Measurements from ENCODE around the gene ALOXE3.

The ALOXE3 gene

GRCh38 chr17:8128125-8128784 lies 9.9 kb upstream of the ALOXE3 start:
- TF ChIP-seq CREB1 (IDR thresholded peaks at IDR 0.05; ENCODE audit: low read depth) (no peak), ZBTB7A (IDR thresholded peaks at IDR 0.05; ENCODE audit: low read depth) (no peak), TCF12 (IDR thresholded peaks at IDR 0.05; ENCODE audit: low read depth) (no peak), REST (IDR thresholded peaks at IDR 0.05; ENCODE audit: low read depth) (no peak), RAD21 (IDR thresholded peaks at IDR 0.05; ENCODE audit: low read depth) (no peak), TAF1 (IDR thresholded peaks at IDR 0.05; ENCODE audit: low read depth) (no peak), FOXM1 (IDR thresholded peaks at IDR 0.05; ENCODE audit: borderline replicate concordance, low read depth) (no peak), EP300 (IDR thresholded peaks at IDR 0.05; ENCODE audit: borderline replicate concordance) (no peak)

GRCh38 chr17:8126491-8127066 lies 8.3 kb upstream of the ALOXE3 start:
- TF ChIP-seq CEBPB (IDR thresholded peaks at IDR 0.05), result no peak
- no peak for TF ChIP-seq FOXM1 (IDR thresholded peaks at IDR 0.05; ENCODE audit: borderline replicate concordance, low read depth)
- TF ChIP-seq EGR1 (IDR thresholded peaks at IDR 0.05), result no peak
- no peak for TF ChIP-seq RAD21 (IDR thresholded peaks at IDR 0.05; ENCODE audit: low read depth)
- no peak for TF ChIP-seq REST (IDR thresholded peaks at IDR 0.05; ENCODE audit: low read depth)
- no peak for TF ChIP-seq MAX (IDR thresholded peaks at IDR 0.05)
- TF ChIP-seq YY1 (IDR thresholded peaks at IDR 0.05; ENCODE audit: low read depth), result no peak

GRCh38 chr17:8125947-8126490 lies 7.7 kb upstream of the ALOXE3 start:
- no peak for TF ChIP-seq USF1 (IDR thresholded peaks at IDR 0.05)
- 0 out of 2 replicates have a peak, but pooled peaks have one; percentile 13 for TF ChIP-seq TAF1 (IDR thresholded peaks at IDR 0.05; ENCODE audit: low read depth)

GRCh38 chr17:8125154-8125946 lies 7.0 kb upstream of the ALOXE3 start:
- TF ChIP-seq TEAD4 (IDR thresholded peaks at IDR 0.05) (peak; percentile 93), MAX (IDR thresholded peaks at IDR 0.05) (no peak), EP300 (IDR thresholded peaks at IDR 0.05; ENCODE audit: borderline replicate concordance) (no peak), CREB1 (IDR thresholded peaks at IDR 0.05; ENCODE audit: low read depth) (no peak), TAF1 (IDR thresholded peaks at IDR 0.05; ENCODE audit: low read depth) (no peak), EGR1 (IDR thresholded peaks at IDR 0.05) (no peak), FOXM1 (IDR thresholded peaks at IDR 0.05; ENCODE audit: borderline replicate concordance, low read depth) (no peak), CEBPB (IDR thresholded peaks at IDR 0.05) (0 out of 2 replicates have a peak, but pooled peaks have one; percentile 30), REST (IDR thresholded peaks at IDR 0.05; ENCODE audit: low read depth) (no peak), TCF12 (IDR thresholded peaks at IDR 0.05; ENCODE audit: low read depth) (0 out of 2 replicates have a peak, but pooled peaks have one; percentile 32), ZBTB7A (IDR thresholded peaks at IDR 0.05; ENCODE audit: low read depth) (no peak), YY1 (IDR thresholded peaks at IDR 0.05; ENCODE audit: low read depth) (0 out of 2 replicates have a peak, but pooled peaks have one; percentile 47)
